Heart right ventricle (tissue), 16 donors: ENCODE results near the gene EVI5L. TPM values are rescaled to one million over a fixed set of nuclear protein-coding genes. Genes with fewer than 3 reads are reported as not detected.
A peak's percentile ranks its signal among the peaks of the same experiment; 100 is the strongest.

Experiments used
- ATAC-seq, 8 donors: fragments of 200-7000 bp; cut with Tn5 transposase; one replicate each; pipeline ENCODE4 v1.9.1; 2020; ENCODE audit warnings: mild to moderate bottlenecking in 8 of 8, moderate library complexity in 8 of 8, moderate number of reproducible peaks in 1 of 8
- DNase-seq, 2 donors: peaks; one replicate each; pipeline ENCODE4 v3.0.0-alpha.2; 2020
- H3K27ac ChIP-seq, 10 donors: fragments of 200-600 bp; sonication (generic) in 2 of 10; one replicate each; pipeline versions ENCODE4 v1.5.0 to v1.8.0; 2020 to 2022; ENCODE audit warnings: mild to moderate bottlenecking in 3 of 10
- H3K27me3 ChIP-seq, 7 donors: fragments of 200-600 bp; one replicate each; pipeline ENCODE4 v1.8.0; 2021 to 2022; ENCODE audit warnings: mild to moderate bottlenecking in 2 of 7
- H3K36me3 ChIP-seq, 9 donors: fragments of 200-600 bp; sonication (generic) in 1 of 9; one replicate each; pipeline versions ENCODE4 v1.5.0 to v1.8.0; 2020 to 2022; ENCODE audit warnings: mild to moderate bottlenecking in 2 of 9
- H3K4me1 ChIP-seq, 9 donors: fragments of 200-600 bp; sonication (generic) in 1 of 9; one replicate each; pipeline versions ENCODE4 v1.5.0 to v1.8.0; 2020 to 2022; ENCODE audit warnings: mild to moderate bottlenecking in 4 of 9
- H3K4me3 ChIP-seq, 10 donors: fragments of 200-600 bp; sonication (generic) in 2 of 10; one replicate each; pipeline versions ENCODE4 v1.5.0 to v1.8.0; 2020 to 2022; ENCODE audit warnings: mild to moderate bottlenecking in 7 of 10, moderate library complexity in 2 of 10
- H3K9me3 ChIP-seq, 11 donors: fragments of 200-600 bp in 10 of 11; sonication (generic) in 2 of 11; one replicate each; pipeline versions ENCODE4 v1.5.0 to v1.8.0; 2013 to 2022; ENCODE audit warnings: mild to moderate bottlenecking in 2 of 11, control low read depth in 1 of 11, moderate library complexity in 1 of 11
- whole genome bisulfite sequencing, 2 donors: extraction: QIAGEN DNeasy Blood & Tissue Kit; methylation state at CpG; one replicate each; pipeline ENCODE4 v1.1.7; 2013; ENCODE audit warnings: inconsistent platforms in 1 of 2; 5-methylcytosine and 5-hydroxymethylcytosine counted together
- intact Hi-C, 10 donors: fragments of 100-400 bp; cut with DNase I; formaldehyde crosslinking; loops; one replicate each; pipeline versions ENCODE4 v1.11.1 to v1.14.2; 2022
- polyA plus RNA-seq, 2 donors: library from polyadenylated mRNA; stranded (reverse); fragments of 200-250 nt; gene quantifications; one replicate each; pipeline ENCODE4 v1.2.3, GENCODE V29; 2013
- total RNA-seq, 10 donors: library from RNA; stranded (reverse); fragmentation: NEBNext Ultra II Directional in 3 of 10; extraction: Animal tissue kit (Norgen Biotek cat#: 25700) in 3 of 10; gene quantifications; one replicate each; pipeline versions ENCODE4 v1.2.1 to v1.2.4, GENCODE V29; 2021 to 2023
- TF ChIP-seq, protein P1 (sequence below), 9 donors: fragments of 200-600 bp; sonication (generic) in 2 of 9; IDR thresholded peaks; one replicate each; pipeline versions ENCODE4 v1.5.0 to v1.8.0; 2021 to 2022; ENCODE audit warnings: antibody characterized with exemption in 9 of 9, mild to moderate bottlenecking in 5 of 9, moderate library complexity in 1 of 9
- donor health status: Arrhythmogenic right ventricular cardiomyopathy.
- donor health status: ischemic (EF 13 %, LVEDD 7.1; RV severe dilation, severe dysfunction).
- donor health status: healthy with polysubstance abuse.
- donor health status: DM: no; HTN: yes; CAD: no.
- donor health status: DM: no; HTN: no; CAD: no.
- donor health status: ischemic (EF 25% LVEDD 6.9; RV normal size, moderate dysfunction).
- donor health status: ischemic (EF 25% LVEDD 5.7; RV mildly dilated, moderate dysfunction).
- donor health status: healthy.
- donor health status: DM: yes; HTN: yes; CAD: no.
- donor health status: Ischemic cardiomyopathy.
- donor health status: ischemic (EF 35%, LVEDD 5.7; RV mildly dilated, moderate dysfunction).
- donor health status: nonischemic (EF 11% LVEDD 7.7; RV severe dilation, severe dysfunction).
- donor health status: DM: yes; HTN: yes; CAD: no.
- donor health status: PGD.
- donor health status: ischemic (EF 29% LVEDD 5.4; RV normal size, mild dysfunction).
- donor health status: nonischemic (EF 23%, LVEDD 6.1; RV moderate dilation, normal function).

The EVI5L gene
- total and polyA plus RNA-seq, 12 donors: 12.9 to 26.3 (median 20.3) TPM

DNA sequence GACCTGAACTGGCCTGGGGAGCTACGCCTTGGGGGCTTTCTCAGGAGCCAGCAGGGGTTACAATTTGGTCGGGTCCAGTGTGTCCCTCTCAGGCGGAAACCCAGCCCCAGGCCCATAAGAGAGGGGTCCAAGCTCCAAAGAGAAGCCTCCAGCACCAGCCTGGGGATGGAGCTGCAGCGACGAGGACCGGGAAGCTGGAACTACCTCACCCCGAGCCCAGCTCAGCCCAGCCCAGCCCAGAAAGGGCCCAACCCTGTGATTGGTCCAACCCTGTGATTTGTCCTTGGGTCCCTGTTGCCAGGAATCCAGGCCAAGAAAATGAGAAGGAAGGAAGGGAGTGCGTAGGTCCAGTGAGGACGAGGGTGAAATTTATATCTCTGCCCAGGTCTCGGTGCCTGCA is 42.9 kb upstream of the EVI5L start:
- peak overlapping the region in 3 of 10 donors; percentile 2 to 37 (median 21) for H3K4me3 ChIP-seq
- 16 to 17% methylated on average over 10 of the region's 10 CpGs for WGBS, 2 donors
- TF ChIP-seq, protein P1, sequence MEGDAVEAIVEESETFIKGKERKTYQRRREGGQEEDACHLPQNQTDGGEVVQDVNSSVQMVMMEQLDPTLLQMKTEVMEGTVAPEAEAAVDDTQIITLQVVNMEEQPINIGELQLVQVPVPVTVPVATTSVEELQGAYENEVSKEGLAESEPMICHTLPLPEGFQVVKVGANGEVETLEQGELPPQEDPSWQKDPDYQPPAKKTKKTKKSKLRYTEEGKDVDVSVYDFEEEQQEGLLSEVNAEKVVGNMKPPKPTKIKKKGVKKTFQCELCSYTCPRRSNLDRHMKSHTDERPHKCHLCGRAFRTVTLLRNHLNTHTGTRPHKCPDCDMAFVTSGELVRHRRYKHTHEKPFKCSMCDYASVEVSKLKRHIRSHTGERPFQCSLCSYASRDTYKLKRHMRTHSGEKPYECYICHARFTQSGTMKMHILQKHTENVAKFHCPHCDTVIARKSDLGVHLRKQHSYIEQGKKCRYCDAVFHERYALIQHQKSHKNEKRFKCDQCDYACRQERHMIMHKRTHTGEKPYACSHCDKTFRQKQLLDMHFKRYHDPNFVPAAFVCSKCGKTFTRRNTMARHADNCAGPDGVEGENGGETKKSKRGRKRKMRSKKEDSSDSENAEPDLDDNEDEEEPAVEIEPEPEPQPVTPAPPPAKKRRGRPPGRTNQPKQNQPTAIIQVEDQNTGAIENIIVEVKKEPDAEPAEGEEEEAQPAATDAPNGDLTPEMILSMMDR (IDR thresholded peaks at IDR 0.05): no peak
- ATAC-seq: peak in 6 of 8 donors; percentile 54 to 80 (median 60)
- H3K36me3 ChIP-seq: no peaks in the 10 kb centered on the region
- H3K27me3 ChIP-seq: peaks cover 9 to 88% (median 64%) of the 10 kb centered on the region in 7 donors
- H3K9me3 ChIP-seq: peaks cover 0 to 10% (median 0%) of the 10 kb centered on the region in 11 donors
- intact Hi-C loops: loop anchor here in 1 of 10 donors (10.0 kb wide), 1 partner anchor 202 kb away; no protein-coding TSS in a partner anchor
- DNase-seq: peak in 1 of 2 donors; percentile 29
- peak overlapping the region in 1 of 10 donors; percentile 61 for H3K27ac ChIP-seq
- peaks cover 0 to 24% (median 0%) of the 10 kb centered on the region in 9 donors for H3K4me1 ChIP-seq

GRCh38 chr19:7787602-7788177 is 42.3 kb upstream of the EVI5L start:
- Histone ChIP-seq H3K9me3 (peaks cover 0 to 10% (median 0%) of the 10 kb centered on the region in 11 donors), H3K27ac (peak overlapping the region in 1 of 10 donors; percentile 61), H3K27me3 (peaks cover 9 to 83% (median 63%) of the 10 kb centered on the region in 7 donors), H3K4me3 (peak overlapping the region in 7 of 10 donors; percentile 2 to 37 (median 15)), H3K4me1 (peaks cover 0 to 24% (median 0%) of the 10 kb centered on the region in 9 donors), H3K36me3 (no peaks in the 10 kb centered on the region)
- ATAC-seq: no peak
- 7 to 11% methylated on average over 22 of the region's 22 CpGs for WGBS, 2 donors
- DNase-seq: no peak
- intact Hi-C loops: loop anchor here in 1 of 10 donors (10.0 kb wide), 1 partner anchor 203 kb away; no protein-coding TSS in a partner anchor
- TF ChIP-seq, protein P1 (IDR thresholded peaks at IDR 0.05): no peak

DNA sequence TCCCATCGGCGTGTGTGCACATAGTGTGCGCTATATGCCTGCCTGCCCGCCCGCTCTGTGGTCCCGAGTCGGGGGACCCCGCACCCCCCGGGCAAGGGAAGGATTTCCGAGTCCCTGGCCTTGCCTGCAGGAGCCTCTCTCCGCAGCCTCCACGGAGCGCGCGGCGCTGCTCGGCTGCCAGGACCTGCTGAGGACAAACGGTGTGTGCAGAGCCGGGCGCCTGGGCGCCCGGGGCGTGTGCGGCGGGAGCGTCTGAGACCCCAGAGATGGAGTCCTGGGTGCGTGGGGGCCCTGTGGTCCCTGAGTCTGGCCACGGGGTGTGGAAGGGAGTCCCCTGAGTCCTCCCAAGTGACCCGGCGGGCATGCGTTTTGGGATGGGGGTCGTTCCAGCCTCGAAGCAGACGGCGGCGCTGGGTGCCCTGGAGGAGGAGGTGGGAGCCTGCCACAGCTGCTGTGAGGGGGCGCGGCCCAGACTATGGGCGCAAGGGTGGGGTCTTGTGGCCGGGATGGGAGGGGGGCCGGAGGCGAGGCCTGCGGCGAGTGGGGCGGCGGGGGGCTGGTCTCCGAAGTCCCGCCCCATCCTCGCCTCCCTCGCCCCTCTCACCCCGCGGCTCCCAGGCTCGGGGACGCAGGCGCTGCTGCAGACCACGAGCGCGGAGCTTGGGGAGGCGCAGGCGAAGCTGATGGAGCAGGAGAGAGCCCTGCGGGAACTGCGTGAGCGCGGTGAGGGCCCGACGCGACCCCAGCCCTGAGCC is 41.7 kb upstream of the EVI5L start:
- ATAC-seq (peak in 5 of 8 donors; percentile 9 to 59 (median 25)), DNase-seq (no peak)
- no peak overlapping the region for H3K27ac ChIP-seq
- H3K4me3 ChIP-seq: peak overlapping the region in 7 of 10 donors; percentile 2 to 37 (median 15)
- intact Hi-C loops: loop anchor here in 1 of 10 donors (10.0 kb wide), 1 partner anchor 204 kb away; no protein-coding TSS in a partner anchor
- H3K27me3 ChIP-seq: peaks cover 9 to 80% (median 59%) of the 10 kb centered on the region in 7 donors
- no peaks in the 10 kb centered on the region for H3K36me3 ChIP-seq
- 1 to 3% methylated on average over 56 to 67 of the region's 67 CpGs for WGBS, 2 donors
- TF ChIP-seq, protein P1 (IDR thresholded peaks at IDR 0.05): no peak
- peaks cover 0 to 10% (median 0%) of the 10 kb centered on the region in 11 donors for H3K9me3 ChIP-seq
- H3K4me1 ChIP-seq: peaks cover 0 to 24% (median 0%) of the 10 kb centered on the region in 9 donors

GRCh38 chr19:7788933-7789323 is 41.1 kb upstream of the EVI5L start:
- H3K27me3 ChIP-seq: peaks cover 9 to 77% (median 53%) of the 10 kb centered on the region in 7 donors
- H3K4me1 ChIP-seq: peaks cover 0 to 19% (median 0%) of the 10 kb centered on the region in 9 donors
- TF ChIP-seq, protein P1 (IDR thresholded peaks at IDR 0.05): no peak
- WGBS, 2 donors: 0 to 1% methylated on average over 23 of the region's 23 CpGs
- no peaks in the 10 kb centered on the region for H3K36me3 ChIP-seq
- H3K27ac ChIP-seq: no peak overlapping the region
- H3K9me3 ChIP-seq: peaks cover 0 to 14% (median 0%) of the 10 kb centered on the region in 11 donors
- intact Hi-C loops: loop anchor here in 1 of 10 donors (10.0 kb wide), 1 partner anchor 204 kb away; no protein-coding TSS in a partner anchor
- DNase-seq (no peak), ATAC-seq (peak in 1 of 8 donors; percentile 8)
- H3K4me3 ChIP-seq: peak overlapping the region in 3 of 10 donors; percentile 2 to 37 (median 7)
